H1 (cell line): ENCODE results near the gene CAMSAP3. TPM values are rescaled to one million over a fixed set of nuclear protein-coding genes. Genes with fewer than 3 reads are reported as not detected.

Source experiments
- CTCF ChIA-PET: fragments of 300-600 bp; sonication (Branson Sonifier 250); formaldehyde crosslinking; loops from one replicate; lab custom pipeline; 2021; ENCODE audit not compliant: partially characterized antibody; lab: Charles Lee
- POLR2A ChIA-PET: fragments of 300-600 bp; sonication (Branson Sonifier 250); formaldehyde crosslinking; loops from one replicate; lab custom pipeline; 2021; ENCODE audit warnings: inconsistent platforms; ENCODE audit not compliant: partially characterized antibody; lab: Charles Lee
- DNase-seq, 2 experiments: peaks; one replicate each; pipeline versions ENCODE4 v3.0.0 to v3.0.0-alpha.2; 2010 to 2022; ENCODE audit warnings: low spot score in 2 of 2, low read depth in 1 of 2, mixed read lengths in 1 of 2
- FAIRE-seq: peaks from 2 replicates; lab custom pipeline; 2011; peaks lifted over from hg19 to GRCh38; lab: Jason Lieb, UNC
- H2AFZ ChIP-seq: 2 replicates; pipeline ENCODE4 v1.8.1; 2012; ENCODE audit warnings: low read length, inconsistent platforms
- H2AK5ac ChIP-seq: 2 replicates; pipeline ENCODE4 v1.6.1; 2013; ENCODE audit warnings: low read depth, low read length
- H2BK120ac ChIP-seq: replicated peaks from 2 replicates; pipeline ENCODE3; 2013; ENCODE audit warnings: low read depth, low read length, inconsistent platforms
- H2BK12ac ChIP-seq: 2 replicates; pipeline ENCODE4 v1.6.1; 2013; ENCODE audit warnings: low read depth, low read length
- H2BK15ac ChIP-seq: 2 replicates; pipeline ENCODE4 v1.6.1; 2013; ENCODE audit warnings: low read length
- H2BK20ac ChIP-seq: 2 replicates; pipeline ENCODE4 v1.6.1; 2013; ENCODE audit warnings: low read length
- H2BK5ac ChIP-seq: 2 replicates; pipeline ENCODE4 v1.6.1; 2013; ENCODE audit warnings: low read depth, low read length
- H3K14ac ChIP-seq: 2 replicates; pipeline ENCODE4 v1.6.1; 2013; ENCODE audit warnings: inconsistent platforms; ENCODE audit not compliant: insufficient read length
- H3K18ac ChIP-seq: 2 replicates; pipeline ENCODE4 v1.6.1; 2013; ENCODE audit warnings: low read length; ENCODE audit errors: extremely low read depth
- H3K23ac ChIP-seq: 2 replicates; pipeline ENCODE4 v1.6.1; 2013; ENCODE audit warnings: inconsistent platforms; ENCODE audit not compliant: insufficient read length
- H3K23me2 ChIP-seq: 2 replicates; pipeline ENCODE4 v1.6.1; 2013; ENCODE audit warnings: low read depth, low read length
- H3K27ac ChIP-seq: 2 replicates; pipeline ENCODE4 v1.6.1; 2011; ENCODE audit warnings: low read depth, low read length, inconsistent platforms
- H3K27me3 ChIP-seq, 4 experiments: replicated peaks in 1 of 4; 1 replicate in 1 of 4; 2 replicates in 3 of 4; pipeline versions ENCODE4 v1.6.1 to v1.8.1; 2011 to 2013; ENCODE audit warnings: low read length in 3 of 4, mild to moderate bottlenecking in 3 of 4, inconsistent platforms in 2 of 4, mixed read lengths in 2 of 4, moderate library complexity in 1 of 4; ENCODE audit not compliant: control insufficient read depth in 3 of 4, insufficient read depth in 3 of 4; ENCODE audit errors: extremely low read depth in 1 of 4
- H3K36me3 ChIP-seq, 4 experiments: 2 replicates each; pipeline versions ENCODE4 v1.6.1 to v1.8.1; 2011 to 2013; ENCODE audit warnings: mild to moderate bottlenecking in 4 of 4, low read length in 3 of 4, moderate library complexity in 2 of 4, control low read depth in 1 of 4, inconsistent platforms in 1 of 4; ENCODE audit not compliant: insufficient read depth in 4 of 4, control insufficient read depth in 2 of 4
- H3K4ac ChIP-seq: replicated peaks from 2 replicates; pipeline ENCODE3; 2013; ENCODE audit warnings: low read length, low read depth, mixed read lengths, inconsistent platforms; ENCODE audit not compliant: insufficient read length
- H3K4me1 ChIP-seq, 4 experiments: replicated peaks in 1 of 4; 1 replicate in 1 of 4; 2 replicates in 3 of 4; pipeline versions ENCODE4 v1.6.1 to v1.8.1; 2011 to 2013; ENCODE audit warnings: low read length in 3 of 4, inconsistent platforms in 2 of 4, mixed read lengths in 1 of 4; ENCODE audit not compliant: insufficient read depth in 4 of 4, control insufficient read depth in 3 of 4
- H3K4me2 ChIP-seq, 2 experiments: 2 replicates each; pipeline versions ENCODE4 v1.6.1 to v1.8.1; 2011 to 2013; ENCODE audit warnings: low read depth in 2 of 2, low read length in 2 of 2, control low read depth in 1 of 2, inconsistent platforms in 1 of 2, mild to moderate bottlenecking in 1 of 2; ENCODE audit not compliant: insufficient read depth in 1 of 2
- H3K4me3 ChIP-seq, 4 experiments: fragments of 200-600, 300-600 bp in 1 of 4; sonication (generic), shearing (Covaris generic), sonication (Bioruptor Twin) in 1 of 4; 2 replicates each; pipeline versions ENCODE4 v1.5.1 to v1.8.1; 2011 to 2016; ENCODE audit warnings: low read length in 4 of 4, low read depth in 3 of 4, control low read depth in 2 of 4, inconsistent platforms in 2 of 4, mild to moderate bottlenecking in 2 of 4, mixed read lengths in 1 of 4, moderate library complexity in 1 of 4; ENCODE audit not compliant: insufficient read depth in 2 of 4; ENCODE audit errors: extremely low read depth in 1 of 4
- H3K56ac ChIP-seq: replicated peaks from 2 replicates; pipeline ENCODE3; 2013; ENCODE audit warnings: low read depth, mild to moderate bottlenecking, mixed read lengths, low read length, inconsistent platforms; ENCODE audit not compliant: insufficient read length
- H3K79me1 ChIP-seq: 2 replicates; pipeline ENCODE4 v1.6.1; 2013; ENCODE audit warnings: low read depth, low read length, control low read depth
- H3K79me2 ChIP-seq, 2 experiments: 2 replicates each; pipeline versions ENCODE4 v1.6.1 to v1.8.1; 2012 to 2013; ENCODE audit warnings: low read length in 2 of 2, mild to moderate bottlenecking in 2 of 2, inconsistent platforms in 1 of 2; ENCODE audit not compliant: insufficient read depth in 2 of 2, control insufficient read depth in 1 of 2
- H3K9ac ChIP-seq, 4 experiments: replicated peaks in 1 of 4; 1 replicate in 1 of 4; 2 replicates in 3 of 4; pipeline versions ENCODE4 v1.6.1 to v1.8.1; 2011 to 2013; ENCODE audit warnings: low read depth in 3 of 4, low read length in 3 of 4, control low read depth in 2 of 4, mild to moderate bottlenecking in 2 of 4, moderate library complexity in 2 of 4, inconsistent platforms in 1 of 4; ENCODE audit errors: extremely low read depth in 1 of 4
- H3K9me3 ChIP-seq, 2 experiments: 2 replicates each; pipeline versions ENCODE4 v1.6.1 to v1.8.1; 2012 to 2013; ENCODE audit warnings: mild to moderate bottlenecking in 2 of 2, moderate library complexity in 2 of 2, control low read depth in 1 of 2, inconsistent platforms in 1 of 2, low read depth in 1 of 2, low read length in 1 of 2, mixed read lengths in 1 of 2; ENCODE audit not compliant: insufficient read depth in 2 of 2
- H4K20me1 ChIP-seq, 2 experiments: replicated peaks in 1 of 2; 2 replicates each; pipeline versions ENCODE3 to v1.8.1; 2011 to 2013; ENCODE audit warnings: inconsistent platforms in 2 of 2, low read length in 2 of 2, mild to moderate bottlenecking in 1 of 2; ENCODE audit not compliant: insufficient read depth in 2 of 2, control insufficient read depth in 1 of 2
- H4K5ac ChIP-seq: 2 replicates; pipeline ENCODE4 v1.6.1; 2013; ENCODE audit warnings: low read length, low read depth, mixed read lengths, inconsistent platforms; ENCODE audit not compliant: insufficient read length
- H4K8ac ChIP-seq: 2 replicates; pipeline ENCODE4 v1.8.0; 2013; ENCODE audit warnings: mild to moderate bottlenecking, moderate library complexity, low read length, inconsistent platforms; ENCODE audit not compliant: insufficient read depth; ENCODE audit errors: extremely low read depth
- H4K91ac ChIP-seq: replicated peaks from 2 replicates; pipeline ENCODE3; 2013; ENCODE audit warnings: low read length, mixed read lengths, inconsistent platforms; ENCODE audit not compliant: insufficient read length
- ASH2L ChIP-seq: fragments of 200-600, 300-600 bp; sonication (generic); IDR thresholded peaks from one replicate; pipeline ENCODE4 v1.7.1; 2017; ENCODE audit warnings: low read length
- BRCA1 ChIP-seq: IDR thresholded peaks from 2 replicates; pipeline ENCODE4 v1.6.1; 2012; ENCODE audit warnings: low read depth, low read length, improper control_type of control experiment
- CREB1 ChIP-seq: IDR thresholded peaks from 2 replicates; pipeline ENCODE4 v1.6.1; 2012; ENCODE audit warnings: inconsistent platforms
- CTBP2 ChIP-seq: IDR thresholded peaks from 2 replicates; pipeline ENCODE4 v1.7.0; 2011; ENCODE audit warnings: borderline replicate concordance, mild to moderate bottlenecking, moderate library complexity, mixed read lengths, low read length; ENCODE audit not compliant: insufficient read depth, insufficient read length
- EGR1 ChIP-seq: IDR thresholded peaks from 2 replicates; pipeline ENCODE4 v1.6.1; 2011; ENCODE audit warnings: low read depth, low read length, borderline replicate concordance
- JUN ChIP-seq: IDR thresholded peaks from 2 replicates; pipeline ENCODE4 v1.6.1; 2011; ENCODE audit warnings: low read depth, mild to moderate bottlenecking, improper control_type of control experiment, low read length
- MAX ChIP-seq: IDR thresholded peaks from 2 replicates; pipeline ENCODE4 v1.6.1; 2012; ENCODE audit warnings: inconsistent platforms
- NANOG ChIP-seq: IDR thresholded peaks from 2 replicates; pipeline ENCODE4 v1.6.1; 2011; ENCODE audit warnings: low read length, low read depth, mild to moderate bottlenecking, inconsistent platforms; ENCODE audit not compliant: insufficient read depth, poor library complexity, severe bottlenecking
- RFX5 ChIP-seq: IDR thresholded peaks from 2 replicates; pipeline ENCODE4 v1.6.1; 2011; ENCODE audit warnings: low read depth, low read length, improper control_type of control experiment, borderline replicate concordance
- TAF7 ChIP-seq: optimal IDR thresholded peaks from 2 replicates; pipeline ENCODE3; 2011; ENCODE audit warnings: low read depth, mild to moderate bottlenecking, inconsistent platforms, low read length, moderate library complexity, borderline replicate concordance
- TCF12 ChIP-seq: IDR thresholded peaks from 2 replicates; pipeline ENCODE4 v1.6.1; 2011; ENCODE audit warnings: low read depth, mild to moderate bottlenecking, low read length
- WGBS, 2 experiments: shearing (Covaris generic) in 1 of 2; methylation state at CpG; one replicate each; pipeline versions ENCODE4 v1.1.6 to v1.1.7; 2013 to 2015; ENCODE audit warnings: low lambda C conversion rate in 2 of 2, mixed read lengths in 2 of 2, inconsistent platforms in 1 of 2, low coverage in 1 of 2, missing lambda C conversion rate in 1 of 2; ENCODE audit not compliant: insufficient replicate concordance in 2 of 2, insufficient coverage in 1 of 2, insufficient read length in 1 of 2; ENCODE audit errors: extremely low coverage in 1 of 2, missing lambda C conversion rate in 1 of 2; 5-methylcytosine and 5-hydroxymethylcytosine counted together
- polyA plus RNA-seq, 7 experiments: library from polyadenylated mRNA; depleted of rRNA in 3 of 7; stranded (reverse) in 5 of 7; unstranded in 2 of 7; fragments of >200 nt in 5 of 7; fragments of 200-250 nt in 2 of 7; gene quantifications; 1 replicate in 5 of 7; 2 replicates in 1 of 7; 4 replicates in 1 of 7; pipeline versions ENCODE4 v1.2.1 to v1.2.3, GENCODE V29; 2011 to 2013; ENCODE audit warnings: missing spikeins in 2 of 7, mixed read lengths in 2 of 7
- total RNA-seq: library from RNA; stranded (reverse); fragmentation: NEBNext Ultra II Directional; extraction: Animal tissue kit (Norgen Biotek cat#: 25700); gene quantifications from 2 replicates; pipeline ENCODE4 v1.2.1, GENCODE V29; 2021
- TF ChIP-seq, protein P1 (sequence below): IDR thresholded peaks from 2 replicates; pipeline ENCODE4 v1.6.1; 2011; ENCODE audit warnings: low read depth, mild to moderate bottlenecking, low read length; ENCODE audit not compliant: insufficient read depth

Gene CAMSAP3
- total and polyA plus RNA-seq, 2 of the 8 experiments (the other 6 are each of a cell fraction or from before 2014, with no cell fraction given) = 11.4 to 30.4 TPM

DNA sequence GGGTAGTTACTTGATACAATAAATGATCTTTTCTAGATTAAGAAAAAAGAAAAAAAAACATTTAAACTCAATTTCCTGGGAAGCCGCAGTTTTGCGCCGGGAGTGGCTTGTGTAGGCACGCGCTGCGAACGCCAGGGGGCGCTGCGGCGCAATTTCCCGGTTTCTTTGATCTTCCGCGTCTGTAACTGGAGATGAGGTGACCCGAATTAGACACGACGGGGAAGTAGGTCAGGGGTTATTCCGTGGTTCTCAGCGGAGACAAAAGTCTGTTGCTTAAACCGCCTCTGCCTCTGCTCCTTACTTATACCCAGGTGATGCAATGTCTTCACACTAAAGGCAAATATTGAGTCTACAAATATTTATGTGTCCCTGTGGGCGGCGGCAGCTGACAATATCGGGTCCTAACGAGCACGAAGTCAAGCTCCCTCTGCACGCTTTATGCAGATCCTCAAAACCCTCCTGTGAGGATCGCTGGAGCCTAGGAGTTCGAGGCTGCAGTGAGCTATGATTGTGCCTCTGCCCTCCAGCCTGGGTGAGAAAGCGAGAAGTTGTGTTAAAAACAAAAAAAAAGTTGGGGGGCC lies 56.5 kb downstream of the CAMSAP3 start:
- H3K18ac ChIP-seq = no peak overlapping the region
- WGBS, 2 experiments = 16% methylated on average over 28 of the region's 28 CpGs; no CpG with 5 or more reads in 1 of the 2 experiments
- ChIA-PET POLR2A (interaction anchor here (1.6 kb wide), 1 partner anchor 11 kb away, joined by 7 read pairs; no protein-coding TSS in a partner anchor), CTCF (interaction anchor here (0.6 to 3.1 kb wide), 20 partner anchors 9 to 503 kb away, joined by 3 to 13 read pairs (median 4); partner anchors contain the start of genes RETN, STXBP2 and TRAPPC5)
- no peak overlapping the region for H2BK12ac ChIP-seq
- peaks cover 0 to 2% (median 0%) of the 10 kb centered on the region in 4 experiments; a peak in 4 of 7 replicates for H3K4me1 ChIP-seq
- H3K36me3 ChIP-seq = 0 out of 8 replicates have a peak, but pooled peaks cover 0 to under 1% (median 0%) of the 10 kb centered on the region in 4 experiments
- no peak overlapping the region for H2BK120ac ChIP-seq
- no peak overlapping the region for H3K4ac ChIP-seq
- H3K4me3 ChIP-seq = peak overlapping the region in 2 of 4 experiments; percentile 0 to 45; a peak in 2 of 8 replicates
- H3K56ac ChIP-seq = no peak overlapping the region
- H2AFZ ChIP-seq = 0 out of 2 replicates have a peak overlapping the region, but pooled peaks have one; percentile 62
- H2BK15ac ChIP-seq = no peak overlapping the region
- no peak overlapping the region for H4K91ac ChIP-seq
- H3K14ac ChIP-seq = no peak overlapping the region
- H3K23me2 ChIP-seq = 0 out of 2 replicates have a peak, but pooled peaks cover 2% of the 10 kb centered on the region
- no peak overlapping the region for H2BK20ac ChIP-seq
- peak; percentile 74 for FAIRE-seq
- no peaks in the 10 kb centered on the region for H3K9me3 ChIP-seq
- H3K27me3 ChIP-seq = peaks cover 2 to 18% (median 6%) of the 10 kb centered on the region in 4 experiments
- no peak overlapping the region for H4K8ac ChIP-seq
- no peak overlapping the region for H4K5ac ChIP-seq
- H3K23ac ChIP-seq = no peak overlapping the region
- no peak overlapping the region for H2AK5ac ChIP-seq
- no peaks in the 10 kb centered on the region for H3K79me1 ChIP-seq
- DNase-seq = peak; percentile 49 to 99
- no peak overlapping the region for H3K9ac ChIP-seq
- peak overlapping the region; percentile 50 to 70 for H3K4me2 ChIP-seq
- peaks cover 0 to 1% of the 10 kb centered on the region in 2 experiments for H4K20me1 ChIP-seq
- no peak overlapping the region for H2BK5ac ChIP-seq
- no peak overlapping the region for H3K27ac ChIP-seq
- no peaks in the 10 kb centered on the region for H3K79me2 ChIP-seq
- TF ChIP-seq TAF7 (peak; percentile 34), RFX5 (no peak), JUN (no peak), BRCA1 (no peak), NANOG (no peak), MAX (no peak), CREB1 (peak; percentile 72), ASH2L (peak; percentile 82), TCF12 (no peak), CTBP2 (no peak), EGR1 (no peak)
- TF ChIP-seq, protein P1, sequence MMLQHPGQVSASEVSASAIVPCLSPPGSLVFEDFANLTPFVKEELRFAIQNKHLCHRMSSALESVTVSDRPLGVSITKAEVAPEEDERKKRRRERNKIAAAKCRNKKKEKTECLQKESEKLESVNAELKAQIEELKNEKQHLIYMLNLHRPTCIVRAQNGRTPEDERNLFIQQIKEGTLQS = no peak
